ENCODE results near the gene CRYGC. TPM values are rescaled to one million over a fixed set of nuclear protein-coding genes. Genes with fewer than 3 reads are reported as not detected.

CRYGC gene
- total RNA-seq, 1 experiment from 2014 or later: not detected

GRCh38 chr2:208135794-208136715, 6.4 kb upstream of the CRYGC start:
- intact Hi-C loops (cut with micrococcal nuclease; ENCODE audit: unreplicated experiment): no loop called here
- no peaks in the 10 kb centered on the region for H3F3A ChIP-seq (ENCODE audit: insufficient read depth, low read depth)
- no peaks in the 10 kb centered on the region for H3K9me2 ChIP-seq (ENCODE audit: insufficient read depth)
- no peaks in the 10 kb centered on the region for H3K9me3 ChIP-seq (ENCODE audit: insufficient read depth, low read depth)
- no peak overlapping the region for H3K27ac ChIP-seq
- no peak for DNase-seq
- BruUV-seq (replicated peaks): no TSS peak
- H3K27me3 ChIP-seq (ENCODE audit: insufficient read depth, low read depth): no peaks in the 10 kb centered on the region
- no peaks in the 10 kb centered on the region for H4K20me1 ChIP-seq (ENCODE audit: insufficient read depth)
- no peak overlapping the region for H3K4me3 ChIP-seq
- no peak overlapping the region for H3K4me2 ChIP-seq
- TF ChIP-seq, protein P1, sequence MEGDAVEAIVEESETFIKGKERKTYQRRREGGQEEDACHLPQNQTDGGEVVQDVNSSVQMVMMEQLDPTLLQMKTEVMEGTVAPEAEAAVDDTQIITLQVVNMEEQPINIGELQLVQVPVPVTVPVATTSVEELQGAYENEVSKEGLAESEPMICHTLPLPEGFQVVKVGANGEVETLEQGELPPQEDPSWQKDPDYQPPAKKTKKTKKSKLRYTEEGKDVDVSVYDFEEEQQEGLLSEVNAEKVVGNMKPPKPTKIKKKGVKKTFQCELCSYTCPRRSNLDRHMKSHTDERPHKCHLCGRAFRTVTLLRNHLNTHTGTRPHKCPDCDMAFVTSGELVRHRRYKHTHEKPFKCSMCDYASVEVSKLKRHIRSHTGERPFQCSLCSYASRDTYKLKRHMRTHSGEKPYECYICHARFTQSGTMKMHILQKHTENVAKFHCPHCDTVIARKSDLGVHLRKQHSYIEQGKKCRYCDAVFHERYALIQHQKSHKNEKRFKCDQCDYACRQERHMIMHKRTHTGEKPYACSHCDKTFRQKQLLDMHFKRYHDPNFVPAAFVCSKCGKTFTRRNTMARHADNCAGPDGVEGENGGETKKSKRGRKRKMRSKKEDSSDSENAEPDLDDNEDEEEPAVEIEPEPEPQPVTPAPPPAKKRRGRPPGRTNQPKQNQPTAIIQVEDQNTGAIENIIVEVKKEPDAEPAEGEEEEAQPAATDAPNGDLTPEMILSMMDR (conservative IDR thresholded peaks at IDR 0.05): no peak
- no peak for TF ChIP-seq EZH2 (IDR thresholded peaks at IDR 0.05; ENCODE audit: low read depth)
- CTCF ChIA-PET: no interaction called here
- POLR2A ChIA-PET (ENCODE audit: unreplicated experiment): no interaction called here
- no peaks in the 10 kb centered on the region for H3K36me3 ChIP-seq (ENCODE audit: low read depth)
- H2AFZ ChIP-seq: no peak overlapping the region
- no peaks in the 10 kb centered on the region for H3K79me2 ChIP-seq (ENCODE audit: low read depth)
- H3K4me1 ChIP-seq (replicated peaks; ENCODE audit: insufficient read depth): no peaks in the 10 kb centered on the region

DNA sequence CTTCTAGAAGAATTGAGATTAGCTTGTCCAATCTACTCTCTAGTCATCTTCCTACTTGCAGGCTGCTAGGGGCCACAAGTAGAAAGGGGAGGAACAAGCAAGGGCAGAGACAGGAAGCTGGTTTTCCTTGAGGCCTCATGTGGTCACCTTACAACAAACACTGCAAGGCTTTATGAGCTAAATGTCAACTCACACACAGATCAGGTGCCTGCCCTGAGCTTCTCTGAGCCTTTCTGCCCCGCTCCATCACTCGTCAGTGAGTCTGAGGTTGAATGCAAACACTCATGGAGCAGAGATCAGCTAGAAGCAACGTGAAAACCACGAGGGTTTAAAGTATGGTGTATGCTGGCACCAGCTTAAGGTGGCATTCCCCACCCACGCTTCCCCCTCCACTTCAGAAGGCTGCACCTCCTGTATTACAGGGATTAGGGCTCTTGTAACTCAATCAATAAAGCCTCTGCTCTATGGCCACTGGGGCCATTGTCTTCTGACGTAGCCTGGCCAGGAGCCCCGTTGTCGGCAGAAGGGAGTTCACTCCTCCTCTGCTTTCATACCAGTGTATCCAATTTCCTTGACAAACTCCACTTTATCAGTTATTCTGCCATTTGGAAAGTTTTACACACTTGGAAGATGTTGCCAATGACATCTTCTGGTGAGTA, 5.4 kb upstream of the CRYGC start:
- no peak overlapping the region for H2AFZ ChIP-seq
- no peaks in the 10 kb centered on the region for H3K36me3 ChIP-seq (ENCODE audit: low read depth)
- no peaks in the 10 kb centered on the region for H3F3A ChIP-seq (ENCODE audit: insufficient read depth, low read depth)
- TF ChIP-seq EZH2 (IDR thresholded peaks at IDR 0.05; ENCODE audit: low read depth): no peak
- TF ChIP-seq, protein P1 (conservative IDR thresholded peaks at IDR 0.05): no peak
- intact Hi-C loops (cut with micrococcal nuclease; ENCODE audit: unreplicated experiment): no loop called here
- H3K27ac ChIP-seq: no peak overlapping the region
- H3K4me1 ChIP-seq (replicated peaks; ENCODE audit: insufficient read depth): no peaks in the 10 kb centered on the region; the same call in 1 of the 2 replicates
- no peak overlapping the region for H3K4me3 ChIP-seq
- POLR2A ChIA-PET (ENCODE audit: unreplicated experiment): interaction anchor here (0.6 kb wide), 1 partner anchor 20 kb away, joined by 4 read pairs; no protein-coding TSS in a partner anchor
- H3K79me2 ChIP-seq (ENCODE audit: low read depth): no peaks in the 10 kb centered on the region
- no peak overlapping the region for H3K4me2 ChIP-seq
- DNase-seq: no peak
- BruUV-seq (replicated peaks): no TSS peak
- no peaks in the 10 kb centered on the region for H4K20me1 ChIP-seq (ENCODE audit: insufficient read depth)
- no peaks in the 10 kb centered on the region for H3K9me3 ChIP-seq (ENCODE audit: insufficient read depth, low read depth)
- CTCF ChIA-PET: no interaction called here
- no peaks in the 10 kb centered on the region for H3K9me2 ChIP-seq (ENCODE audit: insufficient read depth)
- H3K27me3 ChIP-seq (ENCODE audit: insufficient read depth, low read depth): no peaks in the 10 kb centered on the region

DNA sequence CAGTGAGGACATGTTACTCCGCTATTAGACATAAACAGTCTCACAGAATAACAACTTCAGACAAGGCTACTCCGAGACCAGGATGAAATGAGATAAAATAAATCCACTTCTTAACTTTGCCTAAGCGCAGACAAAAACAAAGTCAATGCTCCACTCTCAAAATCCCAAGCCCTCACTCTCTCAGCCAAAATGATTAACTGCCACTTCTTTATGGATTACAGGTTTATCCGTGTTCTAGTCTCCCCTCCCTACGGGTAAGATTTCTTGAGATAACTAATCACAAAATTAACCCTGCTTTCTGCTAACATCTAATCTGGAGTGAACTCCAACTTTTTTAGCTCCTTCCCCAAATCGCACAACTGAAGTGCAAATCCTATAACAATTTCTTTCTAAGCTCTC, 1.1 kb upstream of the CRYGC start:
- intact Hi-C loops (cut with micrococcal nuclease; ENCODE audit: unreplicated experiment): no loop called here
- ChIA-PET POLR2A (ENCODE audit: unreplicated experiment) (no interaction called here), CTCF (interaction anchor here (1.0 kb wide), 1 partner anchor 44 kb away, joined by 4 read pairs; no protein-coding TSS in a partner anchor)
- no peak overlapping the region for H3K27ac ChIP-seq
- no peak for DNase-seq
- H4K20me1 ChIP-seq (ENCODE audit: insufficient read depth): no peaks in the 10 kb centered on the region
- H3K4me2 ChIP-seq: no peak overlapping the region
- H3F3A ChIP-seq (ENCODE audit: insufficient read depth, low read depth): no peaks in the 10 kb centered on the region
- H2AFZ ChIP-seq: no peak overlapping the region
- H3K27me3 ChIP-seq (ENCODE audit: insufficient read depth, low read depth): no peaks in the 10 kb centered on the region
- no peaks in the 10 kb centered on the region; the same call in 1 of the 2 replicates for H3K4me1 ChIP-seq (replicated peaks; ENCODE audit: insufficient read depth)
- H3K9me3 ChIP-seq (ENCODE audit: insufficient read depth, low read depth): no peaks in the 10 kb centered on the region
- H3K9me2 ChIP-seq (ENCODE audit: insufficient read depth): no peaks in the 10 kb centered on the region
- H3K4me3 ChIP-seq: no peak overlapping the region
- no peaks in the 10 kb centered on the region for H3K36me3 ChIP-seq (ENCODE audit: low read depth)
- no peak for TF ChIP-seq EZH2 (IDR thresholded peaks at IDR 0.05; ENCODE audit: low read depth)
- TF ChIP-seq, protein P1 (conservative IDR thresholded peaks at IDR 0.05): no peak
- H3K79me2 ChIP-seq (ENCODE audit: low read depth): no peaks in the 10 kb centered on the region
- BruUV-seq (replicated peaks): no TSS peak

Data from PC-9 (cell line).